H1 (cell line): ENCODE data around the gene GSK3B. TPM values are rescaled to one million over a fixed set of nuclear protein-coding genes. Genes with fewer than 3 reads are reported as not detected.

ENCODE experiments used
- CTCF ChIA-PET: fragments of 300-600 bp; sonication (Branson Sonifier 250); formaldehyde crosslinking; loops from one replicate; lab custom pipeline; 2021; ENCODE audit not compliant: partially characterized antibody; lab: Charles Lee
- POLR2A ChIA-PET: fragments of 300-600 bp; sonication (Branson Sonifier 250); formaldehyde crosslinking; loops from one replicate; lab custom pipeline; 2021; ENCODE audit warnings: inconsistent platforms; ENCODE audit not compliant: partially characterized antibody; lab: Charles Lee
- DNase-seq, 2 experiments: peaks; one replicate each; pipeline versions ENCODE4 v3.0.0 to v3.0.0-alpha.2; 2010 to 2022; ENCODE audit warnings: low spot score in 2 of 2, low read depth in 1 of 2, mixed read lengths in 1 of 2
- FAIRE-seq: peaks from 2 replicates; lab custom pipeline; 2011; peaks lifted over from hg19 to GRCh38; lab: Jason Lieb, UNC
- H2AFZ ChIP-seq: 2 replicates; pipeline ENCODE4 v1.8.1; 2012; ENCODE audit warnings: low read length, inconsistent platforms
- H2AK5ac ChIP-seq: 2 replicates; pipeline ENCODE4 v1.6.1; 2013; ENCODE audit warnings: low read depth, low read length
- H2BK120ac ChIP-seq: replicated peaks from 2 replicates; pipeline ENCODE3; 2013; ENCODE audit warnings: low read depth, low read length, inconsistent platforms
- H2BK12ac ChIP-seq: 2 replicates; pipeline ENCODE4 v1.6.1; 2013; ENCODE audit warnings: low read depth, low read length
- H2BK15ac ChIP-seq: 2 replicates; pipeline ENCODE4 v1.6.1; 2013; ENCODE audit warnings: low read length
- H2BK20ac ChIP-seq: 2 replicates; pipeline ENCODE4 v1.6.1; 2013; ENCODE audit warnings: low read length
- H2BK5ac ChIP-seq: 2 replicates; pipeline ENCODE4 v1.6.1; 2013; ENCODE audit warnings: low read depth, low read length
- H3K14ac ChIP-seq: 2 replicates; pipeline ENCODE4 v1.6.1; 2013; ENCODE audit warnings: inconsistent platforms; ENCODE audit not compliant: insufficient read length
- H3K18ac ChIP-seq: 2 replicates; pipeline ENCODE4 v1.6.1; 2013; ENCODE audit warnings: low read length; ENCODE audit errors: extremely low read depth
- H3K23ac ChIP-seq: 2 replicates; pipeline ENCODE4 v1.6.1; 2013; ENCODE audit warnings: inconsistent platforms; ENCODE audit not compliant: insufficient read length
- H3K23me2 ChIP-seq: 2 replicates; pipeline ENCODE4 v1.6.1; 2013; ENCODE audit warnings: low read depth, low read length
- H3K27ac ChIP-seq: 2 replicates; pipeline ENCODE4 v1.6.1; 2011; ENCODE audit warnings: low read depth, low read length, inconsistent platforms
- H3K27me3 ChIP-seq, 4 experiments: replicated peaks in 1 of 4; 1 replicate in 1 of 4; 2 replicates in 3 of 4; pipeline versions ENCODE4 v1.6.1 to v1.8.1; 2011 to 2013; ENCODE audit warnings: low read length in 3 of 4, mild to moderate bottlenecking in 3 of 4, inconsistent platforms in 2 of 4, mixed read lengths in 2 of 4, moderate library complexity in 1 of 4; ENCODE audit not compliant: control insufficient read depth in 3 of 4, insufficient read depth in 3 of 4; ENCODE audit errors: extremely low read depth in 1 of 4
- H3K36me3 ChIP-seq, 4 experiments: 2 replicates each; pipeline versions ENCODE4 v1.6.1 to v1.8.1; 2011 to 2013; ENCODE audit warnings: mild to moderate bottlenecking in 4 of 4, low read length in 3 of 4, moderate library complexity in 2 of 4, control low read depth in 1 of 4, inconsistent platforms in 1 of 4; ENCODE audit not compliant: insufficient read depth in 4 of 4, control insufficient read depth in 2 of 4
- H3K4ac ChIP-seq: replicated peaks from 2 replicates; pipeline ENCODE3; 2013; ENCODE audit warnings: low read length, low read depth, mixed read lengths, inconsistent platforms; ENCODE audit not compliant: insufficient read length
- H3K4me1 ChIP-seq, 4 experiments: replicated peaks in 1 of 4; 1 replicate in 1 of 4; 2 replicates in 3 of 4; pipeline versions ENCODE4 v1.6.1 to v1.8.1; 2011 to 2013; ENCODE audit warnings: low read length in 3 of 4, inconsistent platforms in 2 of 4, mixed read lengths in 1 of 4; ENCODE audit not compliant: insufficient read depth in 4 of 4, control insufficient read depth in 3 of 4
- H3K4me2 ChIP-seq, 2 experiments: 2 replicates each; pipeline versions ENCODE4 v1.6.1 to v1.8.1; 2011 to 2013; ENCODE audit warnings: low read depth in 2 of 2, low read length in 2 of 2, control low read depth in 1 of 2, inconsistent platforms in 1 of 2, mild to moderate bottlenecking in 1 of 2; ENCODE audit not compliant: insufficient read depth in 1 of 2
- H3K4me3 ChIP-seq, 4 experiments: fragments of 200-600, 300-600 bp in 1 of 4; sonication (generic), shearing (Covaris generic), sonication (Bioruptor Twin) in 1 of 4; 2 replicates each; pipeline versions ENCODE4 v1.5.1 to v1.8.1; 2011 to 2016; ENCODE audit warnings: low read length in 4 of 4, low read depth in 3 of 4, control low read depth in 2 of 4, inconsistent platforms in 2 of 4, mild to moderate bottlenecking in 2 of 4, mixed read lengths in 1 of 4, moderate library complexity in 1 of 4; ENCODE audit not compliant: insufficient read depth in 2 of 4; ENCODE audit errors: extremely low read depth in 1 of 4
- H3K56ac ChIP-seq: replicated peaks from 2 replicates; pipeline ENCODE3; 2013; ENCODE audit warnings: low read depth, mild to moderate bottlenecking, mixed read lengths, low read length, inconsistent platforms; ENCODE audit not compliant: insufficient read length
- H3K79me1 ChIP-seq: 2 replicates; pipeline ENCODE4 v1.6.1; 2013; ENCODE audit warnings: low read depth, low read length, control low read depth
- H3K79me2 ChIP-seq, 2 experiments: 2 replicates each; pipeline versions ENCODE4 v1.6.1 to v1.8.1; 2012 to 2013; ENCODE audit warnings: low read length in 2 of 2, mild to moderate bottlenecking in 2 of 2, inconsistent platforms in 1 of 2; ENCODE audit not compliant: insufficient read depth in 2 of 2, control insufficient read depth in 1 of 2
- H3K9ac ChIP-seq, 4 experiments: replicated peaks in 1 of 4; 1 replicate in 1 of 4; 2 replicates in 3 of 4; pipeline versions ENCODE4 v1.6.1 to v1.8.1; 2011 to 2013; ENCODE audit warnings: low read depth in 3 of 4, low read length in 3 of 4, control low read depth in 2 of 4, mild to moderate bottlenecking in 2 of 4, moderate library complexity in 2 of 4, inconsistent platforms in 1 of 4; ENCODE audit errors: extremely low read depth in 1 of 4
- H3K9me3 ChIP-seq, 2 experiments: 2 replicates each; pipeline versions ENCODE4 v1.6.1 to v1.8.1; 2012 to 2013; ENCODE audit warnings: mild to moderate bottlenecking in 2 of 2, moderate library complexity in 2 of 2, control low read depth in 1 of 2, inconsistent platforms in 1 of 2, low read depth in 1 of 2, low read length in 1 of 2, mixed read lengths in 1 of 2; ENCODE audit not compliant: insufficient read depth in 2 of 2
- H4K20me1 ChIP-seq, 2 experiments: replicated peaks in 1 of 2; 2 replicates each; pipeline versions ENCODE3 to v1.8.1; 2011 to 2013; ENCODE audit warnings: inconsistent platforms in 2 of 2, low read length in 2 of 2, mild to moderate bottlenecking in 1 of 2; ENCODE audit not compliant: insufficient read depth in 2 of 2, control insufficient read depth in 1 of 2
- H4K5ac ChIP-seq: 2 replicates; pipeline ENCODE4 v1.6.1; 2013; ENCODE audit warnings: low read length, low read depth, mixed read lengths, inconsistent platforms; ENCODE audit not compliant: insufficient read length
- H4K8ac ChIP-seq: 2 replicates; pipeline ENCODE4 v1.8.0; 2013; ENCODE audit warnings: mild to moderate bottlenecking, moderate library complexity, low read length, inconsistent platforms; ENCODE audit not compliant: insufficient read depth; ENCODE audit errors: extremely low read depth
- H4K91ac ChIP-seq: replicated peaks from 2 replicates; pipeline ENCODE3; 2013; ENCODE audit warnings: low read length, mixed read lengths, inconsistent platforms; ENCODE audit not compliant: insufficient read length
- CTBP2 ChIP-seq: IDR thresholded peaks from 2 replicates; pipeline ENCODE4 v1.7.0; 2011; ENCODE audit warnings: borderline replicate concordance, mild to moderate bottlenecking, moderate library complexity, mixed read lengths, low read length; ENCODE audit not compliant: insufficient read depth, insufficient read length
- JUND ChIP-seq: IDR thresholded peaks from 2 replicates; pipeline ENCODE4 v1.6.1; 2011; ENCODE audit warnings: mild to moderate bottlenecking, improper control_type of control experiment, low read length
- NANOG ChIP-seq: IDR thresholded peaks from 2 replicates; pipeline ENCODE4 v1.6.1; 2011; ENCODE audit warnings: low read length, low read depth, mild to moderate bottlenecking, inconsistent platforms; ENCODE audit not compliant: insufficient read depth, poor library complexity, severe bottlenecking
- RFX5 ChIP-seq: IDR thresholded peaks from 2 replicates; pipeline ENCODE4 v1.6.1; 2011; ENCODE audit warnings: low read depth, low read length, improper control_type of control experiment, borderline replicate concordance
- TBP ChIP-seq: IDR thresholded peaks from 2 replicates; pipeline ENCODE4 v1.6.1; 2011; ENCODE audit warnings: low read depth, low read length, improper control_type of control experiment
- WGBS, 2 experiments: shearing (Covaris generic) in 1 of 2; methylation state at CpG; one replicate each; pipeline versions ENCODE4 v1.1.6 to v1.1.7; 2013 to 2015; ENCODE audit warnings: low lambda C conversion rate in 2 of 2, mixed read lengths in 2 of 2, inconsistent platforms in 1 of 2, low coverage in 1 of 2, missing lambda C conversion rate in 1 of 2; ENCODE audit not compliant: insufficient replicate concordance in 2 of 2, insufficient coverage in 1 of 2, insufficient read length in 1 of 2; ENCODE audit errors: extremely low coverage in 1 of 2, missing lambda C conversion rate in 1 of 2; 5-methylcytosine and 5-hydroxymethylcytosine counted together
- polyA plus RNA-seq, 7 experiments: library from polyadenylated mRNA; depleted of rRNA in 3 of 7; stranded (reverse) in 5 of 7; unstranded in 2 of 7; fragments of >200 nt in 5 of 7; fragments of 200-250 nt in 2 of 7; gene quantifications; 1 replicate in 5 of 7; 2 replicates in 1 of 7; 4 replicates in 1 of 7; pipeline versions ENCODE4 v1.2.1 to v1.2.3, GENCODE V29; 2011 to 2013; ENCODE audit warnings: missing spikeins in 2 of 7, mixed read lengths in 2 of 7
- total RNA-seq: library from RNA; stranded (reverse); fragmentation: NEBNext Ultra II Directional; extraction: Animal tissue kit (Norgen Biotek cat#: 25700); gene quantifications from 2 replicates; pipeline ENCODE4 v1.2.1, GENCODE V29; 2021
- TF ChIP-seq, protein P1 (sequence below): IDR thresholded peaks from 2 replicates; pipeline ENCODE4 v1.6.1; 2012; ENCODE audit warnings: inconsistent platforms

Gene GSK3B
- total and polyA plus RNA-seq, 2 of the 8 experiments (the other 6 are each of a cell fraction or from before 2014, with no cell fraction given): 24.2 to 50.7 TPM

DNA sequence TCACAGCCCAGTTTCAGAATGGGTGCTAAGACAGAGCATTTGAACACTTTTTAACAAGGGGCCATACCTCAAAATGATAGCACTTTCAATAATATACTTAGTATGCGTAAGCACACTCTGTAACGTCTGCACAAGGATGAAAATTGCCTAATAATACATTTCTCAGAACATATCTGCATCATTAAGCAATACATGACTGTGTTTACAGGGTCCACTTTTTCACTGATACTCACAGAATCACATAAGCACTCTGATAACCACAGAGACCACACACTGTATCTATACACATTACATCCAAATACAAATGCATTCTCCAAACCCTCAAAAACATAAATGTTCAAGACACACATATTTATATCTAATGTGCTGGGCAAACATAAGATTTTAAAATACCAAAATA lies 232.6 kb downstream of the GSK3B start:
- no peak overlapping the region for H2BK120ac ChIP-seq
- H3K79me2 ChIP-seq: no peaks in the 10 kb centered on the region
- no peak overlapping the region for H3K23ac ChIP-seq
- POLR2A ChIA-PET: no interaction called here
- no peak overlapping the region for H2AK5ac ChIP-seq
- no peaks in the 10 kb centered on the region for H3K23me2 ChIP-seq
- H3K4me1 ChIP-seq: no peaks in the 10 kb centered on the region
- FAIRE-seq: no peak
- no peak overlapping the region for H2BK15ac ChIP-seq
- no peak overlapping the region for H2BK20ac ChIP-seq
- H4K91ac ChIP-seq: no peak overlapping the region
- H3K4me2 ChIP-seq: no peak overlapping the region
- CTCF ChIA-PET: no interaction called here
- no peak overlapping the region for H2BK5ac ChIP-seq
- no peak overlapping the region for H4K5ac ChIP-seq
- no peak overlapping the region for H3K18ac ChIP-seq
- peaks cover 0 to 7% of the 10 kb centered on the region in 2 experiments; a peak in 1 of 4 replicates for H3K9me3 ChIP-seq
- H3K9ac ChIP-seq: no peak overlapping the region
- peaks cover 0 to 1% of the 10 kb centered on the region in 2 experiments for H4K20me1 ChIP-seq
- no peak overlapping the region for H3K4me3 ChIP-seq
- no peaks in the 10 kb centered on the region for H3K79me1 ChIP-seq
- no peak overlapping the region for H3K14ac ChIP-seq
- no peak overlapping the region for H3K27ac ChIP-seq
- H2AFZ ChIP-seq: no peak overlapping the region
- no peaks in the 10 kb centered on the region for H3K27me3 ChIP-seq
- H4K8ac ChIP-seq: no peak overlapping the region
- no peak for DNase-seq
- H3K4ac ChIP-seq: no peak overlapping the region
- H3K56ac ChIP-seq: no peak overlapping the region
- peaks cover 4 to 33% (median 17%) of the 10 kb centered on the region in 4 experiments; a peak in 7 of 8 replicates for H3K36me3 ChIP-seq
- WGBS, 2 experiments: 95% methylated on average over 2 of the region's 2 CpGs; no CpG with 5 or more reads in 1 of the 2 experiments
- no peak overlapping the region for H2BK12ac ChIP-seq
- TF ChIP-seq NANOG (no peak), JUND (no peak), CTBP2 (no peak), RFX5 (no peak), TBP (no peak)
- TF ChIP-seq, protein P1, sequence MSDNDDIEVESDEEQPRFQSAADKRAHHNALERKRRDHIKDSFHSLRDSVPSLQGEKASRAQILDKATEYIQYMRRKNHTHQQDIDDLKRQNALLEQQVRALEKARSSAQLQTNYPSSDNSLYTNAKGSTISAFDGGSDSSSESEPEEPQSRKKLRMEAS: no peak
